C4-2B (cell line): ENCODE measurements around the gene CHID1.

Source experiments
- CTCF ChIP-seq: fragments of 450-650 bp; conservative IDR thresholded peaks from 2 replicates; pipeline ENCODE4 v1.5.1; 2017; ENCODE audit warnings: mild to moderate bottlenecking
- ZFX ChIP-seq: fragments of 450-650 bp; IDR thresholded peaks from 2 replicates; pipeline ENCODE4 v1.6.1; 2017

DNA sequence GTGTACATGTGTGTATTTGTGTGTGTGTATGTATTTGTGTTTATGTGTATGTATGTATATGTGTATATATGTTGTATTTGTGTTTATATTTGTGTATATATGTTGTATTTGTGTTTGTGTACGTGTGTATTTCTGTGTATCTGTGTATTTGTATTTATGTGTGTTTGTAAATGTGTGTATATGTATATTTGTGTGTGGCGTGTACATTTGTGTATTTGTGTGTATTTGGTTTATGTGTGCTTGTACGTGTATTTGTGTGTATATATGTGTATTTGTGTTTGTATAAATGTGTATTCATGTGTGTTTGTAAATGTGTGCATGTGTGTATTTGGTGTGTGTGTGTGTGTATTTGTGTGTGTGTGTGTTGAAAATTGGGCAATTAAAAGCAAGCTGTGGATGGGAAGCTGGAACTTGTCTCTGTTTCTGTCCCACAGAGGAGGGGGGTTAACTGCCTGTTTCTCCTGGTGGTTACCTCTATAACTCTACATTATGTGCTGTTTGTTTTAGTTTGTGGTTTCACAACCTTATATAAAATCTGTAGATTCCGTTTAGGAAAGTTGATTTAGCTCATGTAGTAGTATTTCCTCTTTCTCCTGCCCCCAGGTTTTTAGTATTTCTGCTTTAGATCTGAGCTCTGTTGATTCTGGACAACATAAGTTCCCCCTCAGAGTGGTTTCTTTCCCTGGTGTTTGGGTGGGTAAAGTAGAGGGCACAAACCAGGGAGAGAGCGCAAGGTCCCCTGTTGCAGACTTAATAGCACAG is 44.0 kb upstream of the CHID1 start:
- TF ChIP-seq CTCF, result no peak
- no peak for TF ChIP-seq ZFX
